ENCODE data around the gene MICALL2. TPM values are rescaled to one million over a fixed set of nuclear protein-coding genes. Genes with fewer than 3 reads are reported as not detected.

The MICALL2 gene
- total and polyA plus RNA-seq, 2 donors from 2014 or later, result 16.6 to 53.4 TPM

GRCh38 chr7:1388703-1389335 is 70.5 kb downstream of the MICALL2 start:
- no peak overlapping the region for H3K4me3 ChIP-seq (ENCODE audit: low read length in 3 of 3)
- no peaks in the 10 kb centered on the region for H3K36me3 ChIP-seq (ENCODE audit: control insufficient read depth in 2 of 3, insufficient read depth in 3 of 3, low read length in 3 of 3)
- no peaks in the 10 kb centered on the region for H3K4me1 ChIP-seq (ENCODE audit: control insufficient read depth in 2 of 3, insufficient read depth in 2 of 3, low read depth in 1 of 3, low read length in 3 of 3)
- TF ChIP-seq CTCF (IDR thresholded peaks at IDR 0.05; ENCODE audit: borderline replicate concordance, extremely low read depth, insufficient read depth), result no peak
- no peak for FAIRE-seq
- H3K27ac ChIP-seq (ENCODE audit: low read depth in 2 of 2, low read length in 2 of 2), result no peak overlapping the region
- intact Hi-C loops (cut with DNase I), result no loop called here
- peaks cover 0 to 6% (median 2%) of the 10 kb centered on the region in 3 donors for H3K9me3 ChIP-seq (ENCODE audit: control insufficient read depth in 2 of 3, insufficient read depth in 1 of 3, low read length in 3 of 3)
- no peak overlapping the region for H3K9ac ChIP-seq (ENCODE audit: low read length in 3 of 3)
- H3K27me3 ChIP-seq (ENCODE audit: control insufficient read depth, insufficient read depth, low read length), result no peaks in the 10 kb centered on the region
- DNase-seq, result peak in 3 of 5 donors; percentile 70 to 76 (median 71)

GRCh38 chr7:1388021-1388702 is 71.1 kb downstream of the MICALL2 start:
- intact Hi-C loops (cut with DNase I), result no loop called here
- no peak for TF ChIP-seq CTCF (IDR thresholded peaks at IDR 0.05; ENCODE audit: borderline replicate concordance, extremely low read depth, insufficient read depth)
- no peak overlapping the region for H3K9ac ChIP-seq (ENCODE audit: low read length in 3 of 3)
- no peak overlapping the region for H3K27ac ChIP-seq (ENCODE audit: low read depth in 2 of 2, low read length in 2 of 2)
- no peaks in the 10 kb centered on the region for H3K27me3 ChIP-seq (ENCODE audit: control insufficient read depth, insufficient read depth, low read length)
- no peak overlapping the region for H3K4me3 ChIP-seq (ENCODE audit: low read length in 3 of 3)
- peaks cover 0 to 6% (median 2%) of the 10 kb centered on the region in 3 donors for H3K9me3 ChIP-seq (ENCODE audit: control insufficient read depth in 2 of 3, insufficient read depth in 1 of 3, low read length in 3 of 3)
- DNase-seq, result no peak
- no peaks in the 10 kb centered on the region for H3K4me1 ChIP-seq (ENCODE audit: control insufficient read depth in 2 of 3, insufficient read depth in 2 of 3, low read depth in 1 of 3, low read length in 3 of 3)
- no peak for FAIRE-seq
- H3K36me3 ChIP-seq (ENCODE audit: control insufficient read depth in 2 of 3, insufficient read depth in 3 of 3, low read length in 3 of 3), result no peaks in the 10 kb centered on the region

GRCh38 chr7:1387261-1387660 is 72.0 kb downstream of the MICALL2 start:
- Histone ChIP-seq H3K9me3 (ENCODE audit: control insufficient read depth in 2 of 3, insufficient read depth in 1 of 3, low read length in 3 of 3) (peaks cover 0 to 6% (median 2%) of the 10 kb centered on the region in 3 donors), H3K4me3 (ENCODE audit: low read length in 3 of 3) (no peak overlapping the region), H3K36me3 (ENCODE audit: control insufficient read depth in 2 of 3, insufficient read depth in 3 of 3, low read length in 3 of 3) (no peaks in the 10 kb centered on the region), H3K27me3 (ENCODE audit: control insufficient read depth, insufficient read depth, low read length) (no peaks in the 10 kb centered on the region), H3K27ac (ENCODE audit: low read depth in 2 of 2, low read length in 2 of 2) (no peak overlapping the region), H3K9ac (ENCODE audit: low read length in 3 of 3) (no peak overlapping the region), H3K4me1 (ENCODE audit: control insufficient read depth in 2 of 3, insufficient read depth in 2 of 3, low read depth in 1 of 3, low read length in 3 of 3) (no peaks in the 10 kb centered on the region)
- DNase-seq, result no peak
- TF ChIP-seq CTCF (IDR thresholded peaks at IDR 0.05; ENCODE audit: borderline replicate concordance, extremely low read depth, insufficient read depth), result no peak
- intact Hi-C loops (cut with DNase I), result no loop called here
- no peak for FAIRE-seq
